Neural progenitor cell (in vitro differentiated cells): ENCODE data around the gene CERS6. TPM values are rescaled to one million over a fixed set of nuclear protein-coding genes. Genes with fewer than 3 reads are reported as not detected.

ENCODE experiments used
- DNase-seq: peaks from one replicate; pipeline ENCODE4 v3.0.0-alpha.2; 2016; ENCODE audit warnings: low spot score
- H2AFZ ChIP-seq: fragments of 200-600 bp; sonication (generic); replicated peaks from 2 replicates; pipeline ENCODE4 v1.6.1; 2016; ENCODE audit warnings: antibody characterized with exemption
- H3F3A ChIP-seq: fragments of 200-600 bp; sonication (generic); 2 replicates; pipeline ENCODE4 v1.6.1; 2016; ENCODE audit warnings: antibody characterized with exemption, low read depth
- H3K27ac ChIP-seq: fragments of 200-600 bp; sonication (generic); 2 replicates; pipeline ENCODE4 v1.5.1; 2016; ENCODE audit warnings: mild to moderate bottlenecking
- H3K27me3 ChIP-seq: fragments of 200-600 bp; sonication (generic); 2 replicates; pipeline ENCODE4 v1.6.1; 2016; ENCODE audit warnings: mild to moderate bottlenecking, moderate library complexity
- H3K36me3 ChIP-seq: fragments of 200-600 bp; sonication (generic); 2 replicates; pipeline ENCODE4 v1.5.1; 2016
- H3K4me1 ChIP-seq: fragments of 200-600 bp; sonication (generic); 2 replicates; pipeline ENCODE4 v1.6.1; 2016; ENCODE audit warnings: mixed run types
- H3K4me2 ChIP-seq: fragments of 200-600 bp; sonication (generic); 2 replicates; pipeline ENCODE4 v1.6.1; 2016
- H3K4me3 ChIP-seq: fragments of 200-600 bp; sonication (generic); 2 replicates; pipeline ENCODE4 v1.5.1; 2016
- H3K79me2 ChIP-seq: fragments of 200-600 bp; sonication (generic); 2 replicates; pipeline ENCODE4 v1.6.1; 2016; ENCODE audit warnings: low read depth
- H3K9ac ChIP-seq: fragments of 200-600 bp; sonication (generic); 2 replicates; pipeline ENCODE4 v1.6.1; 2016
- H3K9me3 ChIP-seq: fragments of 200-600 bp; sonication (generic); 2 replicates; pipeline ENCODE4 v1.5.1; 2016; ENCODE audit warnings: low read depth
- H4K20me1 ChIP-seq: fragments of 200-600 bp; sonication (generic); 2 replicates; pipeline ENCODE4 v1.6.1; 2016; ENCODE audit warnings: low read depth
- H3K27ac Mint-ChIP-seq: 3 replicates; pipeline ENCODE4 v1.8.0; 2021; ENCODE audit warnings: mixed read lengths
- H3K27me3 Mint-ChIP-seq: 2 replicates; pipeline ENCODE4 v1.8.0; 2022; ENCODE audit warnings: low read depth, mild to moderate bottlenecking, inconsistent platforms, moderate library complexity, mixed read lengths; ENCODE audit not compliant: insufficient read depth
- H3K36me3 Mint-ChIP-seq: 3 replicates; pipeline ENCODE4 v1.8.0; 2021; ENCODE audit warnings: mixed read lengths
- H3K4me1 Mint-ChIP-seq: 3 replicates; pipeline ENCODE4 v1.8.0; 2021; ENCODE audit warnings: mixed read lengths
- H3K4me3 Mint-ChIP-seq: 3 replicates; pipeline ENCODE4 v1.8.0; 2021; ENCODE audit warnings: mild to moderate bottlenecking, moderate library complexity, mixed read lengths
- H3K9me3 Mint-ChIP-seq: 3 replicates; pipeline ENCODE4 v1.8.0; 2020; ENCODE audit warnings: mixed read lengths
- CTCF ChIP-seq: fragments of 200-600 bp; sonication (generic); IDR thresholded peaks from 2 replicates; pipeline ENCODE4 v1.5.1; 2017; ENCODE audit warnings: antibody characterized with exemption, mild to moderate bottlenecking
- EZH2 ChIP-seq: fragments of 200-600 bp; sonication (generic); IDR thresholded peaks from 2 replicates; pipeline ENCODE4 v1.6.1; 2017; ENCODE audit warnings: antibody characterized with exemption, mild to moderate bottlenecking, moderate library complexity
- EZH2phosphoT487 ChIP-seq: fragments of 200-600 bp; sonication (generic); IDR thresholded peaks from 2 replicates; pipeline ENCODE4 v1.6.1; 2017; ENCODE audit warnings: antibody characterized with exemption
- total RNA-seq: library from RNA; depleted of rRNA; stranded (reverse); fragments of >200 nt; gene quantifications from 2 replicates; pipeline ENCODE4 v1.2.3, GENCODE V29; 2015; ENCODE audit warnings: low replicate concordance

Gene CERS6
- total RNA-seq, 1 donor from 2014 or later = 50.8 TPM

- H3K36me3 ChIP-seq = no peaks in the 10 kb centered on the region
- no peaks in the 10 kb centered on the region for H3K79me2 ChIP-seq
- Mint-ChIP-seq H3K4me3 (no peak overlapping the region), H3K9me3 (peaks cover 7% of the 10 kb centered on the region), H3K27ac (no peak overlapping the region), H3K36me3 (no peaks in the 10 kb centered on the region), H3K4me1 (no peaks in the 10 kb centered on the region), H3K27me3 (no peaks in the 10 kb centered on the region)
- DNase-seq = no peak
- TF ChIP-seq CTCF (no peak), EZH2phosphoT487 (no peak), EZH2 (no peak)
- no peaks in the 10 kb centered on the region for H3K4me1 ChIP-seq
- no peaks in the 10 kb centered on the region for H3F3A ChIP-seq
- no peak overlapping the region for H3K9ac ChIP-seq
- no peak overlapping the region for H3K4me2 ChIP-seq
- no peak overlapping the region for H2AFZ ChIP-seq
- no peaks in the 10 kb centered on the region for H3K27me3 ChIP-seq
- no peak overlapping the region for H3K4me3 ChIP-seq
- no peak overlapping the region for H3K27ac ChIP-seq
- H3K9me3 ChIP-seq = no peaks in the 10 kb centered on the region
- no peaks in the 10 kb centered on the region for H4K20me1 ChIP-seq
These were observed 7.1 kb upstream of the CERS6 start for GRCh38 chr2:168448980-168449379.

GRCh38 chr2:168449419-168449818 lies 6.7 kb upstream of the CERS6 start:
- Histone ChIP-seq H2AFZ (no peak overlapping the region), H3K79me2 (no peaks in the 10 kb centered on the region), H3F3A (no peaks in the 10 kb centered on the region), H3K36me3 (no peaks in the 10 kb centered on the region), H3K9me3 (no peaks in the 10 kb centered on the region), H4K20me1 (no peaks in the 10 kb centered on the region), H3K4me3 (no peak overlapping the region), H3K9ac (no peak overlapping the region), H3K4me2 (no peak overlapping the region), H3K27ac (no peak overlapping the region), H3K27me3 (no peaks in the 10 kb centered on the region), H3K4me1 (no peaks in the 10 kb centered on the region)
- no peak overlapping the region for H3K4me3 Mint-ChIP-seq
- H3K27me3 Mint-ChIP-seq = no peaks in the 10 kb centered on the region
- TF ChIP-seq CTCF (no peak), EZH2 (no peak), EZH2phosphoT487 (no peak)
- no peaks in the 10 kb centered on the region for H3K4me1 Mint-ChIP-seq
- H3K36me3 Mint-ChIP-seq = no peaks in the 10 kb centered on the region
- H3K27ac Mint-ChIP-seq = no peak overlapping the region
- no peak for DNase-seq
- H3K9me3 Mint-ChIP-seq = peaks cover 7% of the 10 kb centered on the region

- Histone ChIP-seq H3K9ac (no peak overlapping the region), H3K4me2 (no peak overlapping the region), H3F3A (no peaks in the 10 kb centered on the region), H2AFZ (no peak overlapping the region), H3K4me3 (no peak overlapping the region), H3K4me1 (no peaks in the 10 kb centered on the region), H3K27ac (no peak overlapping the region), H3K79me2 (no peaks in the 10 kb centered on the region), H3K27me3 (no peaks in the 10 kb centered on the region), H3K9me3 (no peaks in the 10 kb centered on the region), H4K20me1 (no peaks in the 10 kb centered on the region), H3K36me3 (no peaks in the 10 kb centered on the region)
- Mint-ChIP-seq H3K4me3 (no peak overlapping the region), H3K36me3 (no peaks in the 10 kb centered on the region), H3K27ac (no peak overlapping the region), H3K9me3 (peaks cover 7% of the 10 kb centered on the region), H3K4me1 (no peaks in the 10 kb centered on the region), H3K27me3 (no peaks in the 10 kb centered on the region)
- no peak for DNase-seq
- TF ChIP-seq EZH2phosphoT487 = no peak
- no peak for TF ChIP-seq EZH2
- TF ChIP-seq CTCF = no peak
These were observed 5.9 kb upstream of the CERS6 start for GRCh38 chr2:168450171-168450570.

- no peaks in the 10 kb centered on the region for H3K4me1 ChIP-seq
- Mint-ChIP-seq H3K4me1 (no peaks in the 10 kb centered on the region), H3K27ac (no peak overlapping the region), H3K36me3 (no peaks in the 10 kb centered on the region), H3K4me3 (no peak overlapping the region), H3K9me3 (peaks cover 7% of the 10 kb centered on the region), H3K27me3 (no peaks in the 10 kb centered on the region)
- H2AFZ ChIP-seq = no peak overlapping the region
- no peak overlapping the region for H3K4me2 ChIP-seq
- H3K27me3 ChIP-seq = no peaks in the 10 kb centered on the region
- no peaks in the 10 kb centered on the region for H3K9me3 ChIP-seq
- no peaks in the 10 kb centered on the region for H3F3A ChIP-seq
- H3K4me3 ChIP-seq = no peak overlapping the region
- H3K79me2 ChIP-seq = no peaks in the 10 kb centered on the region
- no peaks in the 10 kb centered on the region for H4K20me1 ChIP-seq
- H3K36me3 ChIP-seq = no peaks in the 10 kb centered on the region
- no peak overlapping the region for H3K9ac ChIP-seq
- no peak overlapping the region for H3K27ac ChIP-seq
- DNase-seq = no peak
- TF ChIP-seq EZH2 (no peak), CTCF (no peak), EZH2phosphoT487 (no peak)
These were observed 5.3 kb upstream of the CERS6 start for GRCh38 chr2:168450732-168451131.
